RWPE2 (cell line): Measurements from ENCODE around the gene CSRNP2.
"Not testable (repeated sequence)": the region's sequence is repeated elsewhere in the genome, so short reads cannot be mapped to it uniquely, and the experiment has no call there.

Experiments
- ATAC-seq: fragments of 200-7000 bp; cut with Tn5 transposase; 3 replicates; pipeline ENCODE4 v1.9.1; 2021; ENCODE audit warnings: low read depth
- DNase-seq: peaks from one replicate; pipeline ENCODE4 v3.0.0-alpha.2; 2020; ENCODE audit warnings: low spot score
- H3K27ac ChIP-seq: fragments of 450-650 bp; 2 replicates; pipeline ENCODE4 v1.5.1; 2017; ENCODE audit warnings: mild to moderate bottlenecking; ENCODE audit not compliant: poor library complexity, severe bottlenecking
- H3K27me3 ChIP-seq: fragments of 250-450 bp; sonication (Bioruptor Pico); 2 replicates; pipeline ENCODE4 v1.5.1; 2021; ENCODE audit warnings: mild to moderate bottlenecking, moderate library complexity; ENCODE audit not compliant: insufficient read depth, poor library complexity, severe bottlenecking
- H3K36me3 ChIP-seq: fragments of 250-450 bp; sonication (Bioruptor Pico); 2 replicates; pipeline ENCODE4 v1.5.1; 2020; ENCODE audit warnings: low read depth, mild to moderate bottlenecking, moderate library complexity
- H3K4me1 ChIP-seq: fragments of 250-450 bp; sonication (Bioruptor Pico); 2 replicates; pipeline ENCODE4 v1.5.1; 2021; ENCODE audit warnings: mild to moderate bottlenecking, moderate library complexity; ENCODE audit not compliant: insufficient read depth, poor library complexity, severe bottlenecking
- H3K4me3 ChIP-seq: fragments of 250-450 bp; sonication (Bioruptor Pico); 2 replicates; pipeline ENCODE4 v1.5.1; 2021; ENCODE audit warnings: mild to moderate bottlenecking, moderate library complexity; ENCODE audit not compliant: severe bottlenecking
- H3K9me3 ChIP-seq: fragments of 250-450 bp; sonication (Bioruptor Pico); 2 replicates; pipeline ENCODE4 v1.5.1; 2021; ENCODE audit warnings: mild to moderate bottlenecking, moderate library complexity; ENCODE audit not compliant: severe bottlenecking
- TF ChIP-seq, protein P1 (sequence below): fragments of 450-650 bp; IDR thresholded peaks from one replicate; pipeline ENCODE4 v1.5.1; 2017; ENCODE audit warnings: mild to moderate bottlenecking, moderate library complexity; ENCODE audit not compliant: poor library complexity, severe bottlenecking

The CSRNP2 gene

DNA sequence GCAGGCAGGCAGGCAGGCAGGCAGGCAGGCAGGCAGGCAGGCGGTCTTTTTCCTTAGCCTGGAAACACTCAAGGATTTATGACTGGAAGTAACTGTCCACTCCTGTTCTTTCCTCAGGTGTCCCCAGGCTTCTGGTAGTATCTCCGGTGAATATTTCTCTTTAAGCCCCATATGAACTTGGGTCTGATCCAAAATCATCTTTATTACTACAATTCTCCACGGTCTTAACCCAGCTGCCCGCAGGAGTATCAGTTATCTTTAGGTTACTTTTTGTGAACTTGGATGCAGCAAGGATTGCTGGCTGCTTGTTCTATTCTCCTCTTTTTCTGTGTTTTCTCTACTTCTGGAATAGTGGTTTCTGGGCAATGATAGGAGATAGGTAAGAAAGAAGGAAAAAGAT is 3.3 kb downstream of the CSRNP2 start:
- no peak overlapping the region for H3K27ac ChIP-seq
- H3K27me3 ChIP-seq: no peaks in the 10 kb centered on the region
- no peak for ATAC-seq
- TF ChIP-seq, protein P1, sequence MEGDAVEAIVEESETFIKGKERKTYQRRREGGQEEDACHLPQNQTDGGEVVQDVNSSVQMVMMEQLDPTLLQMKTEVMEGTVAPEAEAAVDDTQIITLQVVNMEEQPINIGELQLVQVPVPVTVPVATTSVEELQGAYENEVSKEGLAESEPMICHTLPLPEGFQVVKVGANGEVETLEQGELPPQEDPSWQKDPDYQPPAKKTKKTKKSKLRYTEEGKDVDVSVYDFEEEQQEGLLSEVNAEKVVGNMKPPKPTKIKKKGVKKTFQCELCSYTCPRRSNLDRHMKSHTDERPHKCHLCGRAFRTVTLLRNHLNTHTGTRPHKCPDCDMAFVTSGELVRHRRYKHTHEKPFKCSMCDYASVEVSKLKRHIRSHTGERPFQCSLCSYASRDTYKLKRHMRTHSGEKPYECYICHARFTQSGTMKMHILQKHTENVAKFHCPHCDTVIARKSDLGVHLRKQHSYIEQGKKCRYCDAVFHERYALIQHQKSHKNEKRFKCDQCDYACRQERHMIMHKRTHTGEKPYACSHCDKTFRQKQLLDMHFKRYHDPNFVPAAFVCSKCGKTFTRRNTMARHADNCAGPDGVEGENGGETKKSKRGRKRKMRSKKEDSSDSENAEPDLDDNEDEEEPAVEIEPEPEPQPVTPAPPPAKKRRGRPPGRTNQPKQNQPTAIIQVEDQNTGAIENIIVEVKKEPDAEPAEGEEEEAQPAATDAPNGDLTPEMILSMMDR: no peak
- no peaks in the 10 kb centered on the region for H3K9me3 ChIP-seq
- H3K36me3 ChIP-seq: peaks cover 5% of the 10 kb centered on the region
- no peak overlapping the region for H3K4me3 ChIP-seq
- H3K4me1 ChIP-seq: peaks cover 4% of the 10 kb centered on the region
- DNase-seq: no peak

DNA sequence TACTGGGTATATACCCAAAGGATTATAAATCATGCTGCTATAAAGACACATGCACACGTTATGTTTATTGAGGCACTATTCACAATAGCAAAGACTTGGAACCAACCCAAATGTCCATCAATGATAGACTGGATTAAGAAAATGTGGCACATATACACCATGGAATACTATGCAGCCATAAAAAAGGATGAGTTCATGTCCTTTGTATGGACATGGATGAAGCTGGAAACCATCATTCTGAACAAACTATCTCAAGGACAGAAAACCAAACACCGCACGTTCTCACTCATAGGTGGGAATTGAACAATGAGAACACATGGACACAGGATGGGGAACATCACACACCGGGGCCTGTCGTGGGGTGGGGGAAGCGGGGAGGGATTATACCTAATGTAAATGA is 4.5 kb downstream of the CSRNP2 start:
- H3K36me3 ChIP-seq: peaks cover 11% of the 10 kb centered on the region
- H3K27me3 ChIP-seq, H3K4me1 ChIP-seq, ATAC-seq, DNase-seq, H3K9me3 ChIP-seq, H3K4me3 ChIP-seq, H3K27ac ChIP-seq: not testable (repeated sequence)

DNA sequence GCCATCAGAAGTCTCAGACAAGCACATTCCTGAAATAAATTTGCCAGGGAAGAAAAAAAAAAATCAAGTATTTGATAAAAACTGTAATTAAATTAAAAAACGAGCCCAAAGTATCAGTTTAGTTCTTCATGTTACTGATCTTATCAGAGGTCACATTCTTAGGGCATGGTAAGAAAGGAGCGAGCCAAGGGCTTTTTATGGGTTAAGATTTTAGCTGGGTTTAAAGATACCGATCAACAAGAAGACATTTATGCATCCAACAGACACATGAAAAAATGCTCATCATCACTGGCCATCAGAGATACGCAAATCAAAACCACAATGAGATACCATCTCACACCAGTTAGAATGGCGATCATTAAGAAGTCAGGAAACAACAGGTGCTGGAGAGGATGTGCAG is 5.0 kb downstream of the CSRNP2 start:
- H3K27ac ChIP-seq, H3K27me3 ChIP-seq, H3K9me3 ChIP-seq, H3K4me3 ChIP-seq, H3K4me1 ChIP-seq, DNase-seq, ATAC-seq: not testable (repeated sequence)
- H3K36me3 ChIP-seq: peaks cover 14% of the 10 kb centered on the region

DNA sequence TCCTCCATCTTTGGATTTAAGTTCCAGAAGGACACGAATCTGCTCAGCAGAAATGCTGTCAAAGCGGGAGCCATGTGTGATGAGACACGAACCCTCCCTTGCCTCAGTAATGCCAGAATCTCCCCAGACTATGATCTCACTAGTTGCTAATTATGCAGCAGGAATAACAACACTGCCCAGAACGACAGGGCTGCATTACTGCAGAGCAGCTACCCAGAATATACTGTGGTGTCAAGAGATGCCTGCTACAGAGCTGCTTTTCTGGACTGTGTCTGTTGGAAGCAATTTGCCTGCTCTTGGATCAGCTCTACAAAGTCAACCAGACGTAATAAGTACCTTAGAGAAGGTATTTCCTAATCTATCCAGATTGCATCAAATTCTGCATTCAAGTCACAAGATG is 5.5 kb downstream of the CSRNP2 start:
- ATAC-seq: no peak
- no peaks in the 10 kb centered on the region for H3K27me3 ChIP-seq
- H3K9me3 ChIP-seq: no peaks in the 10 kb centered on the region
- no peak overlapping the region for H3K27ac ChIP-seq
- H3K36me3 ChIP-seq: peaks cover 18% of the 10 kb centered on the region
- TF ChIP-seq, protein P1: no peak
- no peak overlapping the region for H3K4me3 ChIP-seq
- DNase-seq: no peak
- peaks cover 4% of the 10 kb centered on the region for H3K4me1 ChIP-seq

DNA sequence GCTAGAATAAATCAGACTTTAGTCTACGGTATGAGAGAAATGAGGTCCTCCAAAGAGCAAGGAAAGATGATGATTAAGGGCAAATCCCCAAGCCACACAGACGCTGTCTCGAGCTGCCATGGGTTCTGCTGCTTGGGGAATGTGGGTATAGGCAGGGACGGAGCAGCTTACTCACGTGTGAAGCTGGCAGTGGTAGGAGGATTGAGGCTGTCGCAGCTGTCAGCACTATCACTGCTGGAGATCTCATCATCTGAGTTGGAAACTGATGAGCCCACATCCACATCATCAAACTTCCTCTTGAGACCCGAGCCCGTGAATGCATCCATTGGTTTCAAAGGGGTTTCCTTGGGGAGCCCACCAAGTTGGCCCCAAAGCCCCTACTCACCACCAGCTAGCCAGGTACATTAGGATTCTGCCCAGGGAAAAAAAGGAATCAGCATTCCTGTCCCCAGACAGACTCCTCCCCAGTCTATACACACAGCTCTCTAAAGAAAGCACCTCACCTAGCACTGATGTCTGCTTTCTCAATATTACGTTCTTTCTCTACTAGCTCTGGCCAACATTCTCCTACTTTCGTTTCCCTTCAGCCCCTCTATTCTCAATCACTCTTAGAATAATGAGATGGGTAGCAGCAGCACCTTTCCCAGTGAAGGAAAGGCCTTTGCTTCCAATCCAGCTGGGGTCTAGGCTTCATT is 7.0 kb downstream of the CSRNP2 start:
- H3K4me1 ChIP-seq: no peaks in the 10 kb centered on the region
- no peak overlapping the region for H3K4me3 ChIP-seq
- no peaks in the 10 kb centered on the region for H3K27me3 ChIP-seq
- ATAC-seq (no peak), DNase-seq (no peak)
- no peak overlapping the region for H3K27ac ChIP-seq
- no peaks in the 10 kb centered on the region for H3K9me3 ChIP-seq
- TF ChIP-seq, protein P1: no peak
- H3K36me3 ChIP-seq: peaks cover 28% of the 10 kb centered on the region

DNA sequence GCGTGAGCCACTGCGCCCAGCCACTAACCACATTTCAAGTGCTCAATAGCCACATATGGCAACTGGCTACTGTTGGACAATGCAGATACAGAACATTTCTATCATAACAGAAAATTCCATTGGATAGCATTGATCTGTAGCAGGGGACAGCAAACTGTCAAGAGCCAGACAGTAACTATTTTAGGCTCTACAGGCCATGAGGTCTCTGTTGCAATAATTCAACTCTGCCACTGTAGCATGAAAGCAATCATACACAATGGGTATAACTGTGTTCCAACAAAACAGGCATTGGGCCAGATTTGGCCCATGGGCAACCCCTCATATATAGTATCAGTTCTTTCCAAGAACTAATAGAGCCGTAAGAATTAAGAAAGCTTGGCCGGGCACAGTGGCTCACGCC is 8.0 kb downstream of the CSRNP2 start:
- no peak overlapping the region for H3K27ac ChIP-seq
- DNase-seq: no peak
- peaks cover 2% of the 10 kb centered on the region for H3K4me1 ChIP-seq
- no peak overlapping the region for H3K4me3 ChIP-seq
- ATAC-seq: no peak
- peaks cover 34% of the 10 kb centered on the region for H3K36me3 ChIP-seq
- no peaks in the 10 kb centered on the region for H3K27me3 ChIP-seq
- no peaks in the 10 kb centered on the region for H3K9me3 ChIP-seq
- TF ChIP-seq, protein P1: no peak
